HG02798 (cell line): Measurements from ENCODE around the gene DVL2.

Experiments used
- ATAC-seq: cut with Tn5 transposase; IDR thresholded peaks from one replicate; pipeline ENCODE4 v1.9.1; 2021; ENCODE audit warnings: mild to moderate bottlenecking; ENCODE audit not compliant: unreplicated experiment, poor library complexity

The DVL2 gene

GRCh38 chr17:7177954-7178477 is 56.3 kb downstream of the DVL2 start:
- ATAC-seq = no peak

GRCh38 chr17:7177191-7177953 is 56.9 kb downstream of the DVL2 start:
- no peak for ATAC-seq

- ATAC-seq = no peak
Measured at GRCh38 chr17:7176841-7177190, 57.5 kb downstream of the DVL2 start.

GRCh38 chr17:7176107-7176840 is 58.0 kb downstream of the DVL2 start:
- no peak for ATAC-seq
